ENCODE measurements around the gene SNAP25.

Gene SNAP25

DNA sequence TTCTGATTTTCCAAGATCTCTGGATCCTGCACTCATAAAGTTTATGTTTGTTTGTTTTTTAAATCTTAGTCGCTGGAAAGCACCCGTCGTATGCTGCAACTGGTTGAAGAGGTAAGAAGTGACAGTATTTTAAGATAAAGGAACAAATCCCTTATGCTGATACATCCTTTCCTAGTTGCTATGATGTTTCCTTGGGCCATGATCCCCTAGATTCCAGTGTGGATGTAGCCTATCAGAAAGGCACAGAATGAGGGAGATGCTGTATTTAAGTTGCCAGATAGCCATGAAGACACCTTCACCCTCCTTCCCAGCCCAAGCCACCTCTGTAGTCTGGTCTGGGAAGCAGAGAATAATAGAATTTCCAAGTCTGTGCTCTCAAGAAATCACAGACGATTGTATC lies 59.0 kb downstream of the SNAP25 start:
- no peaks in the 10 kb centered on the region for H3K9me3 ChIP-seq
- TF ChIP-seq, protein P1, sequence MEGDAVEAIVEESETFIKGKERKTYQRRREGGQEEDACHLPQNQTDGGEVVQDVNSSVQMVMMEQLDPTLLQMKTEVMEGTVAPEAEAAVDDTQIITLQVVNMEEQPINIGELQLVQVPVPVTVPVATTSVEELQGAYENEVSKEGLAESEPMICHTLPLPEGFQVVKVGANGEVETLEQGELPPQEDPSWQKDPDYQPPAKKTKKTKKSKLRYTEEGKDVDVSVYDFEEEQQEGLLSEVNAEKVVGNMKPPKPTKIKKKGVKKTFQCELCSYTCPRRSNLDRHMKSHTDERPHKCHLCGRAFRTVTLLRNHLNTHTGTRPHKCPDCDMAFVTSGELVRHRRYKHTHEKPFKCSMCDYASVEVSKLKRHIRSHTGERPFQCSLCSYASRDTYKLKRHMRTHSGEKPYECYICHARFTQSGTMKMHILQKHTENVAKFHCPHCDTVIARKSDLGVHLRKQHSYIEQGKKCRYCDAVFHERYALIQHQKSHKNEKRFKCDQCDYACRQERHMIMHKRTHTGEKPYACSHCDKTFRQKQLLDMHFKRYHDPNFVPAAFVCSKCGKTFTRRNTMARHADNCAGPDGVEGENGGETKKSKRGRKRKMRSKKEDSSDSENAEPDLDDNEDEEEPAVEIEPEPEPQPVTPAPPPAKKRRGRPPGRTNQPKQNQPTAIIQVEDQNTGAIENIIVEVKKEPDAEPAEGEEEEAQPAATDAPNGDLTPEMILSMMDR (IDR thresholded peaks at IDR 0.05), result no peak
- H3K36me3 ChIP-seq, result no peaks in the 10 kb centered on the region
- H3K27ac ChIP-seq, result no peak overlapping the region
- no peak overlapping the region for H3K4me3 ChIP-seq
- no peaks in the 10 kb centered on the region for H3K27me3 ChIP-seq
- intact Hi-C loops (cut with DNase I; ENCODE audit: low total_unique reads), result no loop called here
- H3K4me1 ChIP-seq, result peaks cover 0 to 18% (median 3%) of the 10 kb centered on the region in 4 donors
- DNase-seq, result no peak

DNA sequence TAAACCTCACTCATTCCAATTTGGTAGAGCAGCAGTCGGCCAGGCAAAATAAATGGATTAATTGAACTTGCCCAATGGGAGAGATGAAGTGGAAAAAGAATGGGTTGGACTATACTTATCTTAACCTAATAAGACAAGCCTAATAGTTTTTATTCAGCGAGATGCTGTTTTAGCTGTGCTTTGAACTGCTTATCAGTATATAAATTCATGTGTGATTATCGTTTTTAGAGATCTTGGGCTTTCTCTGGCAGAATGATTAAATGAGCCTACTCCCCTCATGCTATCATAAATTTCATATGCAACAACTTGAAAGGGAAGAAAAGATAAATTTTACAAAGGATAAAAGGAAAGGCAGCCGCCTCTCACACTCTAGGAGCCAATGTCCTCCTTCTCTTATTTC lies 59.8 kb downstream of the SNAP25 start:
- intact Hi-C loops (cut with DNase I; ENCODE audit: low total_unique reads), result no loop called here
- DNase-seq, result no peak
- TF ChIP-seq, protein P1 (IDR thresholded peaks at IDR 0.05), result no peak
- Histone ChIP-seq H3K27me3 (no peaks in the 10 kb centered on the region), H3K4me1 (peaks cover 0 to 18% (median 5%) of the 10 kb centered on the region in 4 donors), H3K27ac (no peak overlapping the region), H3K4me3 (no peak overlapping the region), H3K9me3 (no peaks in the 10 kb centered on the region), H3K36me3 (no peaks in the 10 kb centered on the region)

DNA sequence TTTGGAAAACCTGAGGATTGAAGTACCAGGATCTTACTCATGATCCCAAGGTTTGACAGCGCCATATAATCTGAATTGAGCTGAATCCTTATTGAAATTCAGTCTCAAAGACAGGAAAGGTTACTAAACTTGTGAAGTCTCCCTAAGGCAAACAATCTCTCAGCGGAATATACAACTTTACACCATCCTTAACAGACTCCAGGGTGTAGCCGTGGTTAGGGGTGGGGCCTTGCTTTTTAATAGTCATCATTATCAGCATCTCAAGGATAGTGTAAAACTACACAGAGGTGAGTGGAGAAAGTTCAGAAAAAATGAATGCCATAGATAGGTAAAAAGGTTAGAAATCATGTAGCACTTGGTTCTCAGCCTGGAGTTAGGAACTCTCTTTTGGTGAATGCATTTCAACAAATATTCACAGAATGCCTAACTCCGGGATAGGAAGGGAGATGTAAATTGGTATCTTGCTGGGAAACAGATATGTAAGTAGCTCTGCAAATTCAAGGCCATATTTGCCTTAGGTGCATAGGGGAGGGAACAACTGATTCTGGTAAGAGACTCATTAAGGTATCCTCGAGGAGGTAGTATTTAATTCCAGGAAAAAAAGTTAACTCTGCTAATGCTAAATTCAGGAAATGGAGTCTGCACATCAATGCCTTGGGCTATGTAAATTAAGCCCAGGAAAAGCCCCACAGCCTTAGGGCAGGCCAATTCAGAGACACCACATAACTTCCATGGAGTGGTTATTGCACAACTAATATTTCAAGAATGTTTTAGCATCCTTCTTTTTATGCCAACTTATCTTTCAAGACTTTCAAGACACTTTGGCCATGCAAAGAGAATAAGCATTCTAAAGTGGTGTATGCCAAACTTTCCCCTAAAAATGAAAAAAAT lies 61.6 kb downstream of the SNAP25 start:
- TF ChIP-seq, protein P1 (IDR thresholded peaks at IDR 0.05), result no peak
- no peaks in the 10 kb centered on the region for H3K27me3 ChIP-seq
- peaks cover 0 to 18% (median 5%) of the 10 kb centered on the region in 4 donors for H3K4me1 ChIP-seq
- no peaks in the 10 kb centered on the region for H3K36me3 ChIP-seq
- DNase-seq, result no peak
- H3K9me3 ChIP-seq, result no peaks in the 10 kb centered on the region
- intact Hi-C loops (cut with DNase I; ENCODE audit: low total_unique reads), result no loop called here
- peak overlapping the region; percentile 5 to 23 for H3K27ac ChIP-seq
- H3K4me3 ChIP-seq, result no peak overlapping the region

DNA sequence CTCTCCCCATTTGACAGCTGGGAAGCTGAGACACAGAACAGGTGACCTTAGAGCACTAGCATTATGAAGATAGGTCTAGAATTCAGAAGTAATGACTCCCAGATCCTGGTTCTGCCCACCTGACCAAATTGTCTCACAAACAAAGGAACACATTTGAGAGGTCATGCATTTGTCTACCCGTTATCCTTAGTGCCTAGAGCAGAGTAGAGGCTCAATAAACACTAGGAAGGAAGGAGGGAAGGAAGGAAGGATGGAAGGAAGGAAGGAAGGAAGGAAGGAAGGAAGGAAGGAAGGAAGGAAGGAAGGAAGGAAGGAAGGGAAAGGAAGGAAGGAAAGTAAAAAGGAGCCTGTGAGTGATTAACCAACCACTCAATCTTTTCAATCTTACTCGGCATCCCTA lies 63.3 kb downstream of the SNAP25 start:
- intact Hi-C loops (cut with DNase I; ENCODE audit: low total_unique reads), result no loop called here
- H3K4me1 ChIP-seq, result peaks cover 0 to 18% (median 5%) of the 10 kb centered on the region in 4 donors
- no peak overlapping the region for H3K4me3 ChIP-seq
- H3K27me3 ChIP-seq, result no peaks in the 10 kb centered on the region
- no peaks in the 10 kb centered on the region for H3K9me3 ChIP-seq
- no peaks in the 10 kb centered on the region for H3K36me3 ChIP-seq
- TF ChIP-seq, protein P1 (IDR thresholded peaks at IDR 0.05), result no peak
- H3K27ac ChIP-seq, result no peak overlapping the region
- no peak for DNase-seq

DNA sequence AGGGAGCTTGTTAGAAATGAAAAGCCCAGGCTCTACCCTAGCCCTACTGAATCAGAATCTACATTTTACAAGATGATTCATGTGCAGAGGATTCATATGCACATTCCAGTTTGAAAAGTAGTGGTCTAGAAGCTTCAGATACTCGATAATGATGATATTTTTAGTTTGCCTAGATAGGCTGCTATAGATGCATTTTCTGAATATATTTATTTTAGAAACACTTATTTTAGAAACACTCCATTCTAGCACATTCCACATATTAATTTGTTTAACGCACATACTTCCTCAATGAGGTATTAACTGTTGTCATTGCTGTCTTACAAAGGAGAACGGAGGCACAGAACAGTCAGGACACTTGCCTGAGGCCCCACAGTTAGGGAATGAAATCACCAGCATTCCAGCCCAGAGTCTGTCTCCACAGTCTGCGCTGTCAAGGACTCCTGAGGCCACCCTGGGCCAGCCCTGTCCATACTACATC lies 64.4 kb downstream of the SNAP25 start:
- Histone ChIP-seq H3K4me3 (no peak overlapping the region), H3K27me3 (no peaks in the 10 kb centered on the region), H3K9me3 (no peaks in the 10 kb centered on the region), H3K36me3 (no peaks in the 10 kb centered on the region), H3K4me1 (peaks cover 0 to 18% (median 5%) of the 10 kb centered on the region in 4 donors), H3K27ac (no peak overlapping the region)
- DNase-seq, result no peak
- TF ChIP-seq, protein P1 (IDR thresholded peaks at IDR 0.05), result no peak
- intact Hi-C loops (cut with DNase I; ENCODE audit: low total_unique reads), result no loop called here
